SK-N-SH treated with all-trans-retinoic acid at 6 μM for 48 hours (cell line): ENCODE measurements around the gene TOM1L2.

Source experiments
- ATAC-seq: fragments of 200-7000 bp; cut with Tn5 transposase; 3 replicates; pipeline ENCODE4 v1.9.1; 2020; ENCODE audit warnings: mild to moderate bottlenecking, moderate library complexity
- ARNTL ChIP-seq: fragments of 450-650 bp; formaldehyde crosslinking; IDR thresholded peaks from 2 replicates; pipeline ENCODE4 v1.5.0; 2020; ENCODE audit warnings: low read depth, mild to moderate bottlenecking, moderate library complexity, borderline replicate concordance
- BACH2 ChIP-seq: fragments of 250-450 bp; sonication (Bioruptor Pico); IDR thresholded peaks from 2 replicates; pipeline ENCODE4 v1.9.0; 2021; ENCODE audit warnings: mild to moderate bottlenecking, borderline replicate concordance
- CSDC2 ChIP-seq: fragments of 250-450 bp; sonication (Bioruptor Pico); IDR thresholded peaks from 2 replicates; pipeline ENCODE4 v1.5.0; 2020; ENCODE audit warnings: mild to moderate bottlenecking, moderate library complexity
- ESRRG ChIP-seq: fragments of 250-450 bp; sonication (Bioruptor Pico); IDR thresholded peaks from 2 replicates; pipeline ENCODE4 v1.6.1; 2021; ENCODE audit warnings: mild to moderate bottlenecking
- GLIS3 ChIP-seq: fragments of 250-450 bp; sonication (Bioruptor Pico); IDR thresholded peaks from 2 replicates; pipeline ENCODE4 v1.5.0; 2020; ENCODE audit warnings: mild to moderate bottlenecking, moderate library complexity
- ISL1 ChIP-seq: fragments of 250-450 bp; sonication (Bioruptor Pico); IDR thresholded peaks from 2 replicates; pipeline ENCODE4 v2.1.2; 2022; ENCODE audit warnings: mild to moderate bottlenecking, moderate library complexity
- OSR1 ChIP-seq: fragments of 250-450 bp; sonication (Bioruptor Pico); IDR thresholded peaks from 2 replicates; pipeline ENCODE4 v1.8.0; 2022; ENCODE audit warnings: moderate library complexity, mild to moderate bottlenecking, inconsistent platforms
- PPARA ChIP-seq: fragments of 250-450 bp; sonication (Bioruptor Pico); IDR thresholded peaks from 2 replicates; pipeline ENCODE4 v1.5.0; 2020; ENCODE audit warnings: mild to moderate bottlenecking, borderline replicate concordance
- SNAI2 ChIP-seq: fragments of 250-450 bp; sonication (Bioruptor Pico); IDR thresholded peaks from 2 replicates; pipeline ENCODE4 v1.5.0; 2020; ENCODE audit warnings: mild to moderate bottlenecking, moderate library complexity
- TCF4 ChIP-seq: fragments of 250-450 bp; sonication (Bioruptor Pico); IDR thresholded peaks from 2 replicates; pipeline ENCODE4 v1.8.0; 2021; ENCODE audit warnings: mild to moderate bottlenecking, moderate library complexity, borderline replicate concordance
- TOX ChIP-seq: fragments of 250-450 bp; sonication (Bioruptor Pico); IDR thresholded peaks from 2 replicates; pipeline ENCODE4 v1.8.0; 2021; ENCODE audit warnings: mild to moderate bottlenecking, moderate library complexity, borderline replicate concordance
- ZC3H10 ChIP-seq: fragments of 250-450 bp; sonication (Bioruptor Pico); IDR thresholded peaks from 2 replicates; pipeline ENCODE4 v1.5.1; 2021; ENCODE audit warnings: mild to moderate bottlenecking, moderate library complexity
- ZFP3 ChIP-seq: fragments of 250-450 bp; sonication (Bioruptor Pico); IDR thresholded peaks from 2 replicates; pipeline ENCODE4 v1.5.0; 2020; ENCODE audit warnings: mild to moderate bottlenecking, moderate library complexity
- ZFP30 ChIP-seq: fragments of 450-650 bp; formaldehyde crosslinking; IDR thresholded peaks from 2 replicates; pipeline ENCODE4 v1.5.0; 2022; ENCODE audit warnings: mild to moderate bottlenecking, moderate library complexity
- ZNF70 ChIP-seq: fragments of 450-650 bp; formaldehyde crosslinking; IDR thresholded peaks from 2 replicates; pipeline ENCODE4 v1.5.0; 2020; ENCODE audit warnings: mild to moderate bottlenecking, moderate library complexity
- ZNF8 ChIP-seq: fragments of 450-650 bp; formaldehyde crosslinking; IDR thresholded peaks from 2 replicates; pipeline ENCODE4 v1.5.0; 2020; ENCODE audit warnings: mild to moderate bottlenecking, moderate library complexity
- TF ChIP-seq, protein P1 (sequence below): fragments of 250-450 bp; sonication (Bioruptor Pico); IDR thresholded peaks from 2 replicates; pipeline ENCODE4 v1.5.1; 2021; ENCODE audit warnings: mild to moderate bottlenecking, moderate library complexity
- TF ChIP-seq, protein P2 (sequence below): fragments of 250-450 bp; sonication (Bioruptor Pico); IDR thresholded peaks from 2 replicates; pipeline ENCODE4 v1.8.0; 2020; ENCODE audit warnings: mild to moderate bottlenecking, moderate library complexity, borderline replicate concordance
- TF ChIP-seq, protein P3 (sequence below): fragments of 250-450 bp; sonication (Bioruptor Pico); IDR thresholded peaks from 2 replicates; pipeline ENCODE4 v1.8.0; 2021; ENCODE audit warnings: low read depth, mild to moderate bottlenecking, moderate library complexity, borderline replicate concordance
- TF ChIP-seq, protein P4 (sequence below): fragments of 250-450 bp; sonication (Bioruptor Pico); IDR thresholded peaks from 2 replicates; pipeline ENCODE4 v1.5.0; 2020; ENCODE audit warnings: mild to moderate bottlenecking, moderate library complexity
- TF ChIP-seq, protein P5 (sequence below): fragments of 250-450 bp; sonication (Bioruptor Pico); IDR thresholded peaks from 2 replicates; pipeline ENCODE4 v1.5.1; 2020; ENCODE audit warnings: low read depth, mild to moderate bottlenecking, moderate library complexity

Gene TOM1L2

DNA sequence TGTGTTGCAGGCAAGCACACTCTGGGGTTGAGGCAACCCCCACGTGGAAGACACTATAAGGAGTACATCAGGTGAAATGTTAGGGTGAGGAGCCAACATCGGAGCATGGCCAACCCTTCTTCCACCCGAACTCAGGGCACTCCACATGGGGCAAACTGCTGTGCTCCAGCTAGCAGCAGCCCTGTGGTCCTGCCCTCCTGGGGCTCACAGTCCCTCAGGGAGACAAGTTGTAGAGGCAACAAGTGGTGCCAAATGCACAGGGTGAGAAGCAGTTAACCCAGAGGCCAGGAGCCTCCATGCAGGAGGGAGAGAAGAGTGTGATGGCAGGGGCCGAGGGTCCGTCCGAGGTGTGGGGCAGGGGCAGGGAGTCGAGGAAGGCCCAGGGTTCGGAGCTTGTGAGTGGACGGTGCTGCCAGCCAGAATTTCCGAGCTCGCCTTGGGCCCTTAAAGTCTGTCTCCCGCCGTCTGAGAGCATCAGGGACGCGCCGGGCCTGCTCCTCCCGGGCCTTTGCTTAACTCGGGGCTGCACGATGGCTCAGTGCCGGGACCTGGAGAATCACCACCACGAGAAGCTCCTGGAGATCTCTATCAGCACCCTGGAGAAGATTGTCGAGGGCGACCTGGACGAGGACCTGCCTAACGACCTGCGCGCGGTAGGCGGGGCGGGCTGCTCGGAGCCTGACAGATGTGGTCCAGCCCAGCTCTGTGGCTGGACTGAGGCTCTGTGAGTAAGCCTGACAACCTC lies 34.5 kb upstream of the TOM1L2 start:
- ATAC-seq = no peak
- no peak for TF ChIP-seq ISL1 (CRISPR knock-in tag)
- TF ChIP-seq ZC3H10 (CRISPR knock-in tag) = no peak
- TF ChIP-seq, protein P1, sequence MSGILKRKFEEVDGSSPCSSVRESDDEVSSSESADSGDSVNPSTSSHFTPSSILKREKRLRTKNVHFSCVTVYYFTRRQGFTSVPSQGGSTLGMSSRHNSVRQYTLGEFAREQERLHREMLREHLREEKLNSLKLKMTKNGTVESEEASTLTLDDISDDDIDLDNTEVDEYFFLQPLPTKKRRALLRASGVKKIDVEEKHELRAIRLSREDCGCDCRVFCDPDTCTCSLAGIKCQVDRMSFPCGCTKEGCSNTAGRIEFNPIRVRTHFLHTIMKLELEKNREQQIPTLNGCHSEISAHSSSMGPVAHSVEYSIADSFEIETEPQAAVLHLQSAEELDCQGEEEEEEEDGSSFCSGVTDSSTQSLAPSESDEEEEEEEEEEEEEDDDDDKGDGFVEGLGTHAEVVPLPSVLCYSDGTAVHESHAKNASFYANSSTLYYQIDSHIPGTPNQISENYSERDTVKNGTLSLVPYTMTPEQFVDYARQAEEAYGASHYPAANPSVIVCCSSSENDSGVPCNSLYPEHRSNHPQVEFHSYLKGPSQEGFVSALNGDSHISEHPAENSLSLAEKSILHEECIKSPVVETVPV = no peak
- TF ChIP-seq CSDC2 (CRISPR knock-in tag) = no peak
- TF ChIP-seq GLIS3 (CRISPR knock-in tag) = no peak
- TF ChIP-seq, protein P2, sequence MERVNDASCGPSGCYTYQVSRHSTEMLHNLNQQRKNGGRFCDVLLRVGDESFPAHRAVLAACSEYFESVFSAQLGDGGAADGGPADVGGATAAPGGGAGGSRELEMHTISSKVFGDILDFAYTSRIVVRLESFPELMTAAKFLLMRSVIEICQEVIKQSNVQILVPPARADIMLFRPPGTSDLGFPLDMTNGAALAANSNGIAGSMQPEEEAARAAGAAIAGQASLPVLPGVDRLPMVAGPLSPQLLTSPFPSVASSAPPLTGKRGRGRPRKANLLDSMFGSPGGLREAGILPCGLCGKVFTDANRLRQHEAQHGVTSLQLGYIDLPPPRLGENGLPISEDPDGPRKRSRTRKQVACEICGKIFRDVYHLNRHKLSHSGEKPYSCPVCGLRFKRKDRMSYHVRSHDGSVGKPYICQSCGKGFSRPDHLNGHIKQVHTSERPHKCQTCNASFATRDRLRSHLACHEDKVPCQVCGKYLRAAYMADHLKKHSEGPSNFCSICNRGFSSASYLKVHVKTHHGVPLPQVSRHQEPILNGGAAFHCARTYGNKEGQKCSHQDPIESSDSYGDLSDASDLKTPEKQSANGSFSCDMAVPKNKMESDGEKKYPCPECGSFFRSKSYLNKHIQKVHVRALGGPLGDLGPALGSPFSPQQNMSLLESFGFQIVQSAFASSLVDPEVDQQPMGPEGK (CRISPR knock-in tag) = no peak
- TF ChIP-seq, protein P3, sequence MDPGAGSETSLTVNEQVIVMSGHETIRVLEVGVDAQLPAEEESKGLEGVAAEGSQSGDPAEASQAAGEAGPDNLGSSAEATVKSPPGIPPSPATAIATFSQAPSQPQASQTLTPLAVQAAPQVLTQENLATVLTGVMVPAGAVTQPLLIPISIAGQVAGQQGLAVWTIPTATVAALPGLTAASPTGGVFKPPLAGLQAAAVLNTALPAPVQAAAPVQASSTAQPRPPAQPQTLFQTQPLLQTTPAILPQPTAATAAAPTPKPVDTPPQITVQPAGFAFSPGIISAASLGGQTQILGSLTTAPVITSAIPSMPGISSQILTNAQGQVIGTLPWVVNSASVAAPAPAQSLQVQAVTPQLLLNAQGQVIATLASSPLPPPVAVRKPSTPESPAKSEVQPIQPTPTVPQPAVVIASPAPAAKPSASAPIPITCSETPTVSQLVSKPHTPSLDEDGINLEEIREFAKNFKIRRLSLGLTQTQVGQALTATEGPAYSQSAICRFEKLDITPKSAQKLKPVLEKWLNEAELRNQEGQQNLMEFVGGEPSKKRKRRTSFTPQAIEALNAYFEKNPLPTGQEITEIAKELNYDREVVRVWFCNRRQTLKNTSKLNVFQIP (CRISPR knock-in tag) = no peak
- TF ChIP-seq SNAI2 = no peak
- TF ChIP-seq OSR1 = no peak
- no peak for TF ChIP-seq ZNF8 (CRISPR knock-in tag)
- TF ChIP-seq ZFP3 (CRISPR knock-in tag) = no peak
- TF ChIP-seq TOX = no peak
- TF ChIP-seq, protein P4, sequence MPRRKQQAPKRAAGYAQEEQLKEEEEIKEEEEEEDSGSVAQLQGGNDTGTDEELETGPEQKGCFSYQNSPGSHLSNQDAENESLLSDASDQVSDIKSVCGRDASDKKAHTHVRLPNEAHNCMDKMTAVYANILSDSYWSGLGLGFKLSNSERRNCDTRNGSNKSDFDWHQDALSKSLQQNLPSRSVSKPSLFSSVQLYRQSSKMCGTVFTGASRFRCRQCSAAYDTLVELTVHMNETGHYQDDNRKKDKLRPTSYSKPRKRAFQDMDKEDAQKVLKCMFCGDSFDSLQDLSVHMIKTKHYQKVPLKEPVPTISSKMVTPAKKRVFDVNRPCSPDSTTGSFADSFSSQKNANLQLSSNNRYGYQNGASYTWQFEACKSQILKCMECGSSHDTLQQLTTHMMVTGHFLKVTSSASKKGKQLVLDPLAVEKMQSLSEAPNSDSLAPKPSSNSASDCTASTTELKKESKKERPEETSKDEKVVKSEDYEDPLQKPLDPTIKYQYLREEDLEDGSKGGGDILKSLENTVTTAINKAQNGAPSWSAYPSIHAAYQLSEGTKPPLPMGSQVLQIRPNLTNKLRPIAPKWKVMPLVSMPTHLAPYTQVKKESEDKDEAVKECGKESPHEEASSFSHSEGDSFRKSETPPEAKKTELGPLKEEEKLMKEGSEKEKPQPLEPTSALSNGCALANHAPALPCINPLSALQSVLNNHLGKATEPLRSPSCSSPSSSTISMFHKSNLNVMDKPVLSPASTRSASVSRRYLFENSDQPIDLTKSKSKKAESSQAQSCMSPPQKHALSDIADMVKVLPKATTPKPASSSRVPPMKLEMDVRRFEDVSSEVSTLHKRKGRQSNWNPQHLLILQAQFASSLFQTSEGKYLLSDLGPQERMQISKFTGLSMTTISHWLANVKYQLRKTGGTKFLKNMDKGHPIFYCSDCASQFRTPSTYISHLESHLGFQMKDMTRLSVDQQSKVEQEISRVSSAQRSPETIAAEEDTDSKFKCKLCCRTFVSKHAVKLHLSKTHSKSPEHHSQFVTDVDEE (CRISPR knock-in tag) = no peak
- TF ChIP-seq PPARA (CRISPR knock-in tag) = no peak
- no peak for TF ChIP-seq BACH2 (CRISPR knock-in tag)
- no peak for TF ChIP-seq ARNTL (CRISPR knock-in tag)
- no peak for TF ChIP-seq ESRRG (CRISPR knock-in tag)
- TF ChIP-seq ZNF70 = no peak
- no peak for TF ChIP-seq ZFP30
- TF ChIP-seq TCF4 = no peak

DNA sequence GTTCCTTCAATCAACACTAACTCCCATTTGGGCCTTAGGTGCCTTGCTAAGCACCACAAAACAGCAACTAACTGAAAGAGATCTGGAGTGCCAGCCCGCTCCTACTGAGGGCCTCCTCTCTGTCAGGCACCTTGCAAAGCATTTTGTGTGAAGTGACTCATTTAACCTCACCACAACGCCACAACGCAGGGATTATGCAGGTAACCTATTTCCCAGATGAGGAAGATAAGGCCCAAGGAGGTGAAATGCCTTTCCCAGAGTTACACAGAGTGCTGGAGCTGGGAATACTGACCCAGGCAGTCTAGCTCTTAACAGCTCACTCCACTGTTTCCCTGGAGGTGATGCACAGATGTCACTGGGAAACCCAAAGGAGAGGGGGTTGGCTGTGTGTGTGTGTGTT lies 33.3 kb upstream of the TOM1L2 start:
- ATAC-seq = no peak

DNA sequence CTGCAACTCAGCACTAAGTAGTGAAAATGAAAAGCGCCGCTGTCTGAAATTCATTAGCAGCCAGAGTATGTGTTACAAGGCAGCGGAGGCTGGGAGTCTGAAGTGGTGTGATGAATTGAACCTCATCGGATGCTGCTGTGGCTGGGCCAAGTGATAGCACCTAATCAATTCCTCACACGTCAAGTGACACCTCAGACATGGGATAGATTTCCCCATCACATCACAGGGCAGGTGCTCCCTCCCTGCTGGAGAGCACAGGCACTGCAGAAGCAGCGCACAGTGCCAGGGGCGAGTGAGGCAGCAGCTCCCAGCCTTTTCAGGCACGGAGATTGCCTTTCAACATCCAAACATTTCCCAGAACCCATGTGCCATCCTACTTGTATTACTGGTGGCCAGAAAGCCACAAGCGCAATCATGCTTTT lies 32.7 kb upstream of the TOM1L2 start:
- no peak for TF ChIP-seq OSR1
- TF ChIP-seq PPARA (CRISPR knock-in tag) = no peak
- TF ChIP-seq ARNTL (CRISPR knock-in tag) = no peak
- TF ChIP-seq GLIS3 (CRISPR knock-in tag) = no peak
- no peak for TF ChIP-seq TCF4
- TF ChIP-seq, protein P5, sequence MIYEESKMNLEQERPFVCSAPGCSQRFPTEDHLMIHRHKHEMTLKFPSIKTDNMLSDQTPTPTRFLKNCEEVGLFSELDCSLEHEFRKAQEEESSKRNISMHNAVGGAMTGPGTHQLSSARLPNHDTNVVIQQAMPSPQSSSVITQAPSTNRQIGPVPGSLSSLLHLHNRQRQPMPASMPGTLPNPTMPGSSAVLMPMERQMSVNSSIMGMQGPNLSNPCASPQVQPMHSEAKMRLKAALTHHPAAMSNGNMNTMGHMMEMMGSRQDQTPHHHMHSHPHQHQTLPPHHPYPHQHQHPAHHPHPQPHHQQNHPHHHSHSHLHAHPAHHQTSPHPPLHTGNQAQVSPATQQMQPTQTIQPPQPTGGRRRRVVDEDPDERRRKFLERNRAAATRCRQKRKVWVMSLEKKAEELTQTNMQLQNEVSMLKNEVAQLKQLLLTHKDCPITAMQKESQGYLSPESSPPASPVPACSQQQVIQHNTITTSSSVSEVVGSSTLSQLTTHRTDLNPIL (CRISPR knock-in tag) = no peak
- no peak for TF ChIP-seq BACH2 (CRISPR knock-in tag)
- no peak for TF ChIP-seq ZFP30
- no peak for TF ChIP-seq SNAI2
- TF ChIP-seq, protein P2 (CRISPR knock-in tag) = no peak

More for the DNA sequence above, 33.3 kb upstream of the TOM1L2 start:
- no peak for TF ChIP-seq BACH2 (CRISPR knock-in tag)

More for the DNA sequence above, 32.7 kb upstream of the TOM1L2 start:
- peak; percentile 53; the same call in 2 of the 3 replicates for ATAC-seq
